Esophagus (tissue), 2 donors: ENCODE data around the gene NFKBIZ. TPM values are rescaled to one million over a fixed set of nuclear protein-coding genes. Genes with fewer than 3 reads are reported as not detected.

Source experiments
- H3K27ac ChIP-seq, 2 donors: one replicate each; pipeline ENCODE4 v1.5.1; 2013; ENCODE audit warnings: low read depth in 2 of 2, mild to moderate bottlenecking in 2 of 2, inconsistent platforms in 1 of 2, low read length in 1 of 2, moderate library complexity in 1 of 2
- H3K27me3 ChIP-seq, 2 donors: one replicate each; pipeline ENCODE4 v1.6.1; 2013; ENCODE audit warnings: low read length in 2 of 2, control low read depth in 1 of 2, mild to moderate bottlenecking in 1 of 2; ENCODE audit not compliant: insufficient read depth in 2 of 2, control insufficient read depth in 1 of 2
- H3K36me3 ChIP-seq, 2 donors: one replicate each; pipeline ENCODE4 v1.6.1; 2013; ENCODE audit warnings: low read length in 1 of 2; ENCODE audit not compliant: control insufficient read depth in 2 of 2, insufficient read depth in 2 of 2
- H3K4me1 ChIP-seq, 2 donors: one replicate each; pipeline ENCODE4 v1.6.1; 2013; ENCODE audit warnings: low read length in 1 of 2; ENCODE audit not compliant: control insufficient read depth in 2 of 2, insufficient read depth in 2 of 2
- H3K4me3 ChIP-seq, 2 donors: one replicate each; pipeline ENCODE4 v1.5.1; 2013; ENCODE audit warnings: low read length in 2 of 2, mild to moderate bottlenecking in 2 of 2, low read depth in 1 of 2, moderate library complexity in 1 of 2
- H3K9me3 ChIP-seq, 2 donors: one replicate each; pipeline ENCODE4 v1.6.1; 2013; ENCODE audit warnings: mild to moderate bottlenecking in 2 of 2, low read depth in 1 of 2, low read length in 1 of 2, moderate library complexity in 1 of 2; ENCODE audit not compliant: control insufficient read depth in 2 of 2, insufficient read depth in 1 of 2
- WGBS, 2 donors: extraction: QIAGEN DNeasy Blood & Tissue Kit; methylation state at CpG; one replicate each; pipeline ENCODE4 v1.1.7; 2013; 5-methylcytosine and 5-hydroxymethylcytosine counted together
- polyA plus RNA-seq, 2 donors: library from polyadenylated mRNA; stranded (reverse); fragments of 200-250 nt; gene quantifications; one replicate each; pipeline ENCODE4 v1.2.3, GENCODE V29; 2013
- donor health status: healthy with polysubstance abuse.
- donor health status: Bipolar disorder and iron deficiency.

Gene NFKBIZ
- polyA plus RNA-seq, 2 donors: 14.4 to 30.3 TPM

GRCh38 chr3:101865751-101866509, 16.6 kb downstream of the NFKBIZ start:
- no peaks in the 10 kb centered on the region for H3K9me3 ChIP-seq
- no peak overlapping the region for H3K27ac ChIP-seq
- H3K27me3 ChIP-seq: no peaks in the 10 kb centered on the region
- no peaks in the 10 kb centered on the region for H3K4me1 ChIP-seq
- WGBS, 2 donors: 51 to 55% methylated on average over 5 of the region's 5 CpGs
- H3K36me3 ChIP-seq: no peaks in the 10 kb centered on the region
- no peak overlapping the region for H3K4me3 ChIP-seq

DNA sequence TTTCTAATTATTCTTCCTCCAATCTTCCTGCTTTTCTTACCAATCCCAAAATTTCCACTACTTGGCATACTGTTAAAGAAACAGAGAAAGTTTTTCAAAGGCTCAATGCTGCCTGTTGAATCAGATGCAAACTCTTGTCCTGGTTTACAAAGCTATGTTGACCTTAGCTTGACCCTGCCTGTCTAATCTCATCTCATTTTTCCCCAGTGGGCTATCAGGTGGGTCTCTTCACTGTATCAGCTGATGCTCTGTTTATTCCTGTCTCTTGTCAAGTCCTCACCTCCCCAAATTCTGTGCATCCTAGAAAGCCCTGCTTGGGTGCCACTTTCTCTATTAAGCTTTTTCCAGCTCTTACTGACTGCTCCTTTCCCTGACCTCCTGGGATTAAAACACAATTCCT, 18.2 kb downstream of the NFKBIZ start:
- no peaks in the 10 kb centered on the region for H3K36me3 ChIP-seq
- no peaks in the 10 kb centered on the region for H3K27me3 ChIP-seq
- H3K4me3 ChIP-seq: no peak overlapping the region
- H3K27ac ChIP-seq: no peak overlapping the region
- H3K9me3 ChIP-seq: no peaks in the 10 kb centered on the region
- H3K4me1 ChIP-seq: no peaks in the 10 kb centered on the region

- Histone ChIP-seq H3K4me1 (no peaks in the 10 kb centered on the region), H3K27me3 (no peaks in the 10 kb centered on the region), H3K36me3 (no peaks in the 10 kb centered on the region), H3K27ac (no peak overlapping the region), H3K9me3 (no peaks in the 10 kb centered on the region), H3K4me3 (no peak overlapping the region)
- 93 to 97% methylated on average over 2 of the region's 2 CpGs for WGBS, 2 donors
Measured at GRCh38 chr3:101867996-101868395, 18.7 kb downstream of the NFKBIZ start.

- no peaks in the 10 kb centered on the region for H3K27me3 ChIP-seq
- no peaks in the 10 kb centered on the region for H3K4me1 ChIP-seq
- H3K27ac ChIP-seq: peak overlapping the region; percentile 18 to 60
- H3K4me3 ChIP-seq: no peak overlapping the region
- no peaks in the 10 kb centered on the region for H3K36me3 ChIP-seq
- 79 to 80% methylated on average over 12 of the region's 12 CpGs for WGBS, 2 donors
- no peaks in the 10 kb centered on the region for H3K9me3 ChIP-seq
Measured at GRCh38 chr3:101868534-101869464, 19.5 kb downstream of the NFKBIZ start.

DNA sequence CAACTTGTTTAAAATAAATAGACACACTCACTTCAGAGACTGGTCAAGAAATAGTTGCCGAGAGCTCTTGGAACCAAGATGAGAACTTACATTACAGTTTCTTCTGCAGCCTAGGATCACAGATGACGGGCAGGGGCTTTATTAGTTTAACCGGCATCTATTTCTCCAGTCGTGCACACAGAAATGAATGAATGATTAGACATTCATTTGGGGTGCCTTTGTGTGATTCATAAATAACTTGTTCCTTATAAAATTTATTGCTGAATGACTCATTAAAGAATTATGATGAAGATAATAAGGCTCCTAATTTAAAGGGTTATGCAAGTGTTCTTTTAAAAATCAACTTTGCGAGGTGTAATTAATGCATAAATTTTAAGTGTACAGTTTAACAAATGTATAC, 20.8 kb downstream of the NFKBIZ start:
- H3K4me1 ChIP-seq: no peaks in the 10 kb centered on the region
- 67 to 74% methylated on average over 5 of the region's 5 CpGs for WGBS, 2 donors
- no peaks in the 10 kb centered on the region for H3K9me3 ChIP-seq
- H3K27ac ChIP-seq: peak overlapping the region; percentile 49 to 65
- no peaks in the 10 kb centered on the region for H3K36me3 ChIP-seq
- H3K27me3 ChIP-seq: no peaks in the 10 kb centered on the region
- H3K4me3 ChIP-seq: no peak overlapping the region

DNA sequence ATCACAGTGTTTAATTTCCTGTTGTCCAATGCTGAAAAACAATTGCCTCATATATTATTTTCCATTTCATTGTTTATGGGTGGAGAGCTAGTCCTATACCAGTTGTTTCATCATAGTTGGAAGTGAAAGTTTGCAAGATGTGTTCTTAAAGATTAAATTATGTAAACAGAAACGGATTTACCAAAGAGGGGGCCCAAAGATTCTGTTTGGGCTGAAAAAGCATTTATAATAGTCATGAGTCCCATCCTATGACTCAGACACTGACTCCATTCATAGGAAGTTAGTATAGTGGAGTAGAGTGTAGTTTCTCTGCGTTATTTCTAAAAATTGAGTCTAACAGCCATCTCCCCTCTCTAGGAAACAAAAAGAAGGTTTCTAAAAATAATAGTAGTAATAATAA, 24.3 kb downstream of the NFKBIZ start:
- no peaks in the 10 kb centered on the region for H3K27me3 ChIP-seq
- no peak overlapping the region for H3K27ac ChIP-seq
- 61 to 63% methylated on average over 2 of the region's 2 CpGs for WGBS, 2 donors
- H3K4me3 ChIP-seq: no peak overlapping the region
- H3K9me3 ChIP-seq: no peaks in the 10 kb centered on the region
- no peaks in the 10 kb centered on the region for H3K36me3 ChIP-seq
- H3K4me1 ChIP-seq: no peaks in the 10 kb centered on the region

DNA sequence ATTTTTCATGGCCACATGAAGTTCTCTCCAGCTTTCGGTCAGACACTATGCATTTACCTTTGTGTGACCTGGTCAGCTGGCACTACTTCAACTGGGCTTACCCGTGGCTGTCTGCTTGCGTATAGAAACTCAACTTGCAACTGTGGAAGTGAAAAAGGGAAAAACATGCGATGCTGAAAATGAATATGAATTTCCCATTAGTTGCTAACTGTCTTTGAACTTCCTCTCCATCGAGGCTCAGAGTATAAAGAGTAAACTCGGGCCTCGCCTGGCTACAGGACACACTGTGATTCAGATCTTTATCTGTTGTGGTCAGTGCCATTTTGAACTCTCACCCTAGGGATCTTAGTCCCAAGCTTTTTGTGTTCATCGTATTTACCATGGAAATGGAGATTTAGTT, 26.8 kb downstream of the NFKBIZ start:
- no peaks in the 10 kb centered on the region for H3K9me3 ChIP-seq
- H3K4me1 ChIP-seq: no peaks in the 10 kb centered on the region
- no peak overlapping the region for H3K27ac ChIP-seq
- no peak overlapping the region for H3K4me3 ChIP-seq
- H3K27me3 ChIP-seq: no peaks in the 10 kb centered on the region
- no peaks in the 10 kb centered on the region for H3K36me3 ChIP-seq
- 77 to 80% methylated on average over 8 of the region's 8 CpGs for WGBS, 2 donors

DNA sequence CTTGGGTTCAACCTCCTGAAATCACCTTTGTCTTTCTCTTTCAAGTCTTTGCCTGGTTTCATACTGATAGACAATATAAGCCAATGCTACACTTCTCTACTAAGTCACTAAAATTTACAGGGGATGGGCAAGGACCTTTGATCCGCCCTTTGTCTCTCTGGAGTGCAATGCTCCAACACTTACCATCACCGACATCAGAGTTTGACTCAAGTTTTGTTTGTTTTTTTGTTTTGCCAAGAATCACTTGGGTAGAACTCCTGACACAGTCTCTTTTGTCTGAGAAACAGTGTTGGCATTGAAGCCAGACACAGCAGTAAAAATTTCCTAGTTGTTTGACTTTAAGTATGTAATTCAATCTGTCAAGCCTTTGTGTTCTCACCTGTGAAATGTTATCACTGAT, 29.3 kb downstream of the NFKBIZ start:
- 61 to 72% methylated on average over 2 of the region's 2 CpGs for whole genome bisulfite sequencing, 2 donors
- Histone ChIP-seq H3K4me3 (no peak overlapping the region), H3K27ac (peak overlapping the region in 1 of 2 donors; percentile 5), H3K4me1 (no peaks in the 10 kb centered on the region), H3K27me3 (no peaks in the 10 kb centered on the region), H3K9me3 (no peaks in the 10 kb centered on the region), H3K36me3 (no peaks in the 10 kb centered on the region)

- Histone ChIP-seq H3K27ac (no peak overlapping the region), H3K27me3 (no peaks in the 10 kb centered on the region), H3K9me3 (no peaks in the 10 kb centered on the region)
Measured at GRCh38 chr3:101879102-101879501, 29.8 kb downstream of the NFKBIZ start.

More at GRCh38 chr3:101879102-101879501, 29.8 kb downstream of the NFKBIZ start:
- Histone ChIP-seq H3K36me3 (no peaks in the 10 kb centered on the region), H3K4me3 (no peak overlapping the region), H3K4me1 (no peaks in the 10 kb centered on the region)
- WGBS, 2 donors: 81 to 87% methylated on average over 2 of the region's 2 CpGs
